ENCODE data around the gene CNKSR1. TPM values are rescaled to one million over a fixed set of nuclear protein-coding genes. Genes with fewer than 3 reads are reported as not detected.

CNKSR1 gene
- total and polyA plus RNA-seq, 2 of the 4 experiments (the other 2 are of a cell fraction) = 0.43 TPM; not detected in 1

- in situ Hi-C loops (cut with MboI; ENCODE audit: low sequenced_read_pairs) = no loop called here
- H3K4me2 ChIP-seq (ENCODE audit: low read depth, low read length) = no peak overlapping the region
- no peak overlapping the region for H3K14ac ChIP-seq (replicated peaks; ENCODE audit: low read depth, low read length)
- no peaks in the 10 kb centered on the region for H3K79me1 ChIP-seq (ENCODE audit: low read depth in 1 of 2, low read length in 2 of 2)
- no peak overlapping the region for H2BK120ac ChIP-seq (ENCODE audit: low read depth, low read length)
- no peak overlapping the region for H3K23ac ChIP-seq (ENCODE audit: low read depth, low read length)
- no peak overlapping the region for H2AFZ ChIP-seq (replicated peaks; ENCODE audit: low read length, poor library complexity)
- H3K36me3 ChIP-seq (ENCODE audit: control insufficient read depth, insufficient read depth, low read length) = no peaks in the 10 kb centered on the region
- H2AK9ac ChIP-seq (replicated peaks; ENCODE audit: low read depth, low read length, poor library complexity) = no peak overlapping the region
- intact Hi-C loops (cut with micrococcal nuclease) = no loop called here
- no peak overlapping the region for H3K4ac ChIP-seq (ENCODE audit: low read depth, low read length)
- no peak overlapping the region for H2BK15ac ChIP-seq (ENCODE audit: low read depth, low read length)
- no peak for DNase-seq
- no peak overlapping the region for H3K27ac ChIP-seq (ENCODE audit: insufficient read depth, low read length)
- H2AK5ac ChIP-seq (ENCODE audit: low read depth, low read length) = no peak overlapping the region
- dilution Hi-C loops (cut with HindIII; ENCODE audit: low sequenced_read_pairs, unreplicated experiment) = no loop called here
- no peaks in the 10 kb centered on the region for H3K9me1 ChIP-seq (ENCODE audit: insufficient read depth, low read length)
- H3K18ac ChIP-seq (ENCODE audit: low read depth, low read length) = no peak overlapping the region
- H3K27me3 ChIP-seq (ENCODE audit: control insufficient read depth, insufficient read depth, low read length) = no peaks in the 10 kb centered on the region; the same call in 1 of the 2 replicates
- no peak overlapping the region for H3K56ac ChIP-seq (ENCODE audit: extremely low read depth, insufficient read depth, low read length)
- no TSS peak for BruUV-seq (replicated peaks)
- no peak for ATAC-seq (ENCODE audit: low read depth)
- CTCF ChIA-PET = no interaction called here
- no peak overlapping the region for H4K91ac ChIP-seq (ENCODE audit: insufficient read depth, low read depth, low read length)
- H4K5ac ChIP-seq (ENCODE audit: low read depth, low read length) = no peak overlapping the region
- H4K20me1 ChIP-seq (ENCODE audit: insufficient read depth, low read length) = no peaks in the 10 kb centered on the region
- no CpG with 5 or more reads among the region's 4 CpGs for WGBS, 2 experiments (ENCODE audit: extremely low coverage in 2 of 2, insufficient read length in 1 of 2)
- no peak overlapping the region for H2BK5ac ChIP-seq (ENCODE audit: low read depth, low read length, poor library complexity, severe bottlenecking)
- H4K8ac ChIP-seq (ENCODE audit: low read depth in 2 of 2, low read length in 2 of 2) = no peak overlapping the region
- H3K9ac ChIP-seq (ENCODE audit: low read depth, low read length) = no peak overlapping the region
- no peaks in the 10 kb centered on the region for H3K4me1 ChIP-seq (ENCODE audit: control insufficient read depth, insufficient read depth, low read length)
- POLR2A ChIA-PET (ENCODE audit: unreplicated experiment) = no interaction called here
- H3K4me3 ChIP-seq (ENCODE audit: insufficient read depth, low read depth, low read length) = no peak overlapping the region
- no peaks in the 10 kb centered on the region for H3K9me3 ChIP-seq (ENCODE audit: control insufficient read depth, insufficient read depth, low read length)
- TF ChIP-seq MXI1 (IDR thresholded peaks at IDR 0.05; ENCODE audit: borderline replicate concordance, low read depth, low read length) (no peak), RAD21 (IDR thresholded peaks at IDR 0.05; ENCODE audit: low read length) (no peak), SMC3 (IDR thresholded peaks at IDR 0.05; ENCODE audit: low read depth, low read length) (no peak), USF2 (IDR thresholded peaks at IDR 0.05; ENCODE audit: low read depth, low read length) (no peak), CTCF (conservative IDR thresholded peaks at IDR 0.05; ENCODE audit: low read depth, low read length) (no peak), NFE2L2 (IDR thresholded peaks at IDR 0.05; ENCODE audit: low read depth, low read length) (no peak), CHD1 (IDR thresholded peaks at IDR 0.05; ENCODE audit: low read depth, low read length) (no peak), POLR2A (IDR thresholded peaks at IDR 0.05; ENCODE audit: low read depth, low read length) (no peak), FOS (IDR thresholded peaks at IDR 0.05; ENCODE audit: low read depth, low read length) (no peak), ELK1 (IDR thresholded peaks at IDR 0.05; ENCODE audit: borderline replicate concordance, low read depth, low read length) (no peak), MAFK (IDR thresholded peaks at IDR 0.05; ENCODE audit: low read depth, low read length) (no peak), CEBPB (IDR thresholded peaks at IDR 0.05; ENCODE audit: low read depth, low read length) (no peak), RCOR1 (IDR thresholded peaks at IDR 0.05; ENCODE audit: insufficient replicate concordance, low read length) (no peak), MAZ (IDR thresholded peaks at IDR 0.05; ENCODE audit: borderline replicate concordance, low read depth, low read length) (no peak)
- no peak overlapping the region for H2BK20ac ChIP-seq (ENCODE audit: low read depth, low read length)
Measured at GRCh38 chr1:26180010-26180506, 2.8 kb downstream of the CNKSR1 start.

Data from IMR-90 (cell line).